ENCODE results near the gene MLPH. TPM values are rescaled to one million over a fixed set of nuclear protein-coding genes. Genes with fewer than 3 reads are reported as not detected.

The MLPH gene
- total RNA-seq, 1 donor from 2014 or later, result 423 TPM

- no peaks in the 10 kb centered on the region for H3K27me3 ChIP-seq
- peak; percentile 93 for DNase-seq
- H3K4me1 ChIP-seq, result peaks cover 44% of the 10 kb centered on the region
- peak; percentile 80 for ATAC-seq
- intact Hi-C loops (cut with DNase I), result no loop called here
- H3K36me3 ChIP-seq, result peaks cover 19% of the 10 kb centered on the region
- no peak overlapping the region for H3K27ac ChIP-seq
- no peak for TF ChIP-seq CTCF (IDR thresholded peaks at IDR 0.05)
- no peak overlapping the region for H3K4me3 ChIP-seq
- H3K9me3 ChIP-seq, result no peaks in the 10 kb centered on the region
Observed at GRCh38 chr2:237497838-237498186, 10.8 kb downstream of the MLPH start.

GRCh38 chr2:237498341-237498740 lies 11.3 kb downstream of the MLPH start:
- Histone ChIP-seq H3K9me3 (no peaks in the 10 kb centered on the region), H3K4me3 (no peak overlapping the region), H3K4me1 (peaks cover 44% of the 10 kb centered on the region), H3K27me3 (no peaks in the 10 kb centered on the region), H3K27ac (peak overlapping the region; percentile 34), H3K36me3 (peaks cover 19% of the 10 kb centered on the region)
- ATAC-seq, result no peak
- intact Hi-C loops (cut with DNase I), result no loop called here
- peak; percentile 61 for DNase-seq
- TF ChIP-seq CTCF (IDR thresholded peaks at IDR 0.05), result no peak

- Histone ChIP-seq H3K36me3 (peaks cover 14% of the 10 kb centered on the region), H3K27ac (peak overlapping the region; percentile 55), H3K4me3 (no peak overlapping the region), H3K9me3 (no peaks in the 10 kb centered on the region), H3K27me3 (no peaks in the 10 kb centered on the region), H3K4me1 (peaks cover 40% of the 10 kb centered on the region)
- TF ChIP-seq CTCF (IDR thresholded peaks at IDR 0.05), result no peak
- ATAC-seq (peak; percentile 33), DNase-seq (peak; percentile 64)
- intact Hi-C loops (cut with DNase I), result no loop called here
Observed at GRCh38 chr2:237500681-237501424, 13.8 kb downstream of the MLPH start.

GRCh38 chr2:237501892-237502513 lies 15.0 kb downstream of the MLPH start:
- H3K9me3 ChIP-seq, result no peaks in the 10 kb centered on the region
- intact Hi-C loops (cut with DNase I), result no loop called here
- H3K27me3 ChIP-seq, result no peaks in the 10 kb centered on the region
- peaks cover 36% of the 10 kb centered on the region for H3K4me1 ChIP-seq
- peaks cover 14% of the 10 kb centered on the region for H3K36me3 ChIP-seq
- peak overlapping the region; percentile 55 for H3K27ac ChIP-seq
- ATAC-seq, result peak; percentile 65
- TF ChIP-seq CTCF (IDR thresholded peaks at IDR 0.05), result no peak
- peak; percentile 67 for DNase-seq
- no peak overlapping the region for H3K4me3 ChIP-seq

GRCh38 chr2:237503201-237503600 lies 16.1 kb downstream of the MLPH start:
- intact Hi-C loops (cut with DNase I), result no loop called here
- DNase-seq (peak; percentile 62), ATAC-seq (no peak)
- TF ChIP-seq CTCF (IDR thresholded peaks at IDR 0.05), result no peak
- Histone ChIP-seq H3K36me3 (peaks cover 10% of the 10 kb centered on the region), H3K4me3 (no peak overlapping the region), H3K4me1 (peaks cover 28% of the 10 kb centered on the region), H3K27me3 (no peaks in the 10 kb centered on the region), H3K9me3 (no peaks in the 10 kb centered on the region), H3K27ac (peak overlapping the region; percentile 12)
